ENCODE results near the gene MEX3C.

MEX3C gene

DNA sequence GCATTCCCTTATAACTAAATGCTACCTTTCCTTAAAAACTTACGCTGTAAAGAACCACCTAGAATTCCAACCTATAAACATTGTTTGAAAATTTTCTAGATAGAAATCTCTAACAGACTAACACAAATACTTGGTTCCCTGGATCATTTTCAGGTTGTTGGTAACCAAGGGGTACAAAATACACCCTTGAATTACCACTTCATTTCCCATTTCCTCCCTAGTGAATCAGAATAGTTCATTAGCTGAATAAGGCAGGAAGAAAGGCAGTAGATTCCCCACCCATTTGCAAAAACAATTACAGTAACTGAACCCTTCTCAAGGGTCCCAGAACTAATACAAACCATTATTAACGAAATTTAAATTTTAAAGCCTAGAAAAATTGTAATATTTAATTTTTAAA lies 5.5 kb downstream of the MEX3C start:
- peak overlapping the region; percentile 92 for H3K27ac ChIP-seq (ENCODE audit: low read depth, low read length, poor library complexity, severe bottlenecking)

DNA sequence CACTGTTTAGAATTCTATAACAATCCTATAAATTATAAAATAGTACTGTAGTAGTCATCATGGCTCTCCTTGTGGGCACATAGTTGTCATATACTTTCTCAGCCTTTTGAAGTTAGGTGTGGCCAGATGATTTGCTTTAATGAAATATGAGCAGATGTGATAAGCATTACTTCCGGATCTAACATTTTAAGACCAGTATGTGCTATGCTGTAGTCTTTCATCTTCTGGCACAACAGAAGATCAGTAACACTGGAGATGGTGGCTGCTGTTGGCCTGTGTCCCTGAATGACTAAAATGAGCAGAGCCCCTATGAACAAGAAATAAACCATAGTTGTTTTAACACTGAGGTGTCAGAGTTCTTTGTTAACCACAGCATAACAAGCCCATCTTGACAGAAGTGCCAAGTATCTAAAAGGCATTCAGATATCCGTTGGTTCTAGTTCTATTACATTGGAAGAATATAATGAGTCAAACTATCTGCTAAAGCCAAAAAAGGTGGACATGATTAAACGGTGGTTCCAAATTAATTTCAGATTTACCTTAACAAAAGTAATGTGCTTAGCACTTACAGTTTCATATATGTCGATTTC lies 6.3 kb downstream of the MEX3C start:
- Histone ChIP-seq H3K27ac (ENCODE audit: low read depth, low read length, poor library complexity, severe bottlenecking) (peak overlapping the region; percentile 92), H3K9ac (ENCODE audit: low read length) (peak overlapping the region; percentile 86; the same call in 1 of the 2 replicates), H3F3A (ENCODE audit: insufficient read depth, low read length) (no peaks in the 10 kb centered on the region), H2AFZ (ENCODE audit: low read length) (no peak overlapping the region), H3K9me3 (ENCODE audit: low read length) (no peaks in the 10 kb centered on the region), H3K36me3 (ENCODE audit: insufficient read depth, low read length) (peaks cover 81% of the 10 kb centered on the region), H3K9me2 (ENCODE audit: low read depth, low read length) (no peaks in the 10 kb centered on the region), H3K27me3 (ENCODE audit: insufficient read depth, low read length) (no peaks in the 10 kb centered on the region), H3K4me2 (ENCODE audit: low read length) (peak overlapping the region; percentile 88), H4K20me1 (ENCODE audit: insufficient read depth, low read length) (peaks cover under 1% of the 10 kb centered on the region; the same call in 1 of the 2 replicates), H3K79me2 (ENCODE audit: insufficient read depth, low read length) (peaks cover 100% of the 10 kb centered on the region), H3K4me3 (ENCODE audit: low read depth, low read length, poor library complexity, severe bottlenecking) (peak overlapping the region; percentile 92), H3K4me1 (ENCODE audit: insufficient read depth, low read length, severe bottlenecking) (peaks cover 87% of the 10 kb centered on the region)
- TF ChIP-seq, protein P1, sequence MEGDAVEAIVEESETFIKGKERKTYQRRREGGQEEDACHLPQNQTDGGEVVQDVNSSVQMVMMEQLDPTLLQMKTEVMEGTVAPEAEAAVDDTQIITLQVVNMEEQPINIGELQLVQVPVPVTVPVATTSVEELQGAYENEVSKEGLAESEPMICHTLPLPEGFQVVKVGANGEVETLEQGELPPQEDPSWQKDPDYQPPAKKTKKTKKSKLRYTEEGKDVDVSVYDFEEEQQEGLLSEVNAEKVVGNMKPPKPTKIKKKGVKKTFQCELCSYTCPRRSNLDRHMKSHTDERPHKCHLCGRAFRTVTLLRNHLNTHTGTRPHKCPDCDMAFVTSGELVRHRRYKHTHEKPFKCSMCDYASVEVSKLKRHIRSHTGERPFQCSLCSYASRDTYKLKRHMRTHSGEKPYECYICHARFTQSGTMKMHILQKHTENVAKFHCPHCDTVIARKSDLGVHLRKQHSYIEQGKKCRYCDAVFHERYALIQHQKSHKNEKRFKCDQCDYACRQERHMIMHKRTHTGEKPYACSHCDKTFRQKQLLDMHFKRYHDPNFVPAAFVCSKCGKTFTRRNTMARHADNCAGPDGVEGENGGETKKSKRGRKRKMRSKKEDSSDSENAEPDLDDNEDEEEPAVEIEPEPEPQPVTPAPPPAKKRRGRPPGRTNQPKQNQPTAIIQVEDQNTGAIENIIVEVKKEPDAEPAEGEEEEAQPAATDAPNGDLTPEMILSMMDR (IDR thresholded peaks at IDR 0.05; ENCODE audit: low read length): no peak
- TF ChIP-seq EZH2 (IDR thresholded peaks at IDR 0.05; ENCODE audit: borderline replicate concordance, low read length): no peak

More for the DNA sequence above, 5.5 kb downstream of the MEX3C start:
- Histone ChIP-seq H3K4me2 (ENCODE audit: low read length) (peak overlapping the region; percentile 88), H3K79me2 (ENCODE audit: insufficient read depth, low read length) (peaks cover 98% of the 10 kb centered on the region), H2AFZ (ENCODE audit: low read length) (no peak overlapping the region), H3K36me3 (ENCODE audit: insufficient read depth, low read length) (peaks cover 78% of the 10 kb centered on the region), H3F3A (ENCODE audit: insufficient read depth, low read length) (no peaks in the 10 kb centered on the region), H3K4me1 (ENCODE audit: insufficient read depth, low read length, severe bottlenecking) (peaks cover 79% of the 10 kb centered on the region), H3K9me2 (ENCODE audit: low read depth, low read length) (no peaks in the 10 kb centered on the region), H4K20me1 (ENCODE audit: insufficient read depth, low read length) (no peaks in the 10 kb centered on the region; the same call in 1 of the 2 replicates), H3K27me3 (ENCODE audit: insufficient read depth, low read length) (no peaks in the 10 kb centered on the region), H3K9me3 (ENCODE audit: low read length) (no peaks in the 10 kb centered on the region), H3K4me3 (ENCODE audit: low read depth, low read length, poor library complexity, severe bottlenecking) (peak overlapping the region; percentile 92), H3K9ac (ENCODE audit: low read length) (peak overlapping the region; percentile 86)
- TF ChIP-seq, protein P1 (IDR thresholded peaks at IDR 0.05; ENCODE audit: low read length): no peak
- no peak for TF ChIP-seq EZH2 (IDR thresholded peaks at IDR 0.05; ENCODE audit: borderline replicate concordance, low read length)

DNA sequence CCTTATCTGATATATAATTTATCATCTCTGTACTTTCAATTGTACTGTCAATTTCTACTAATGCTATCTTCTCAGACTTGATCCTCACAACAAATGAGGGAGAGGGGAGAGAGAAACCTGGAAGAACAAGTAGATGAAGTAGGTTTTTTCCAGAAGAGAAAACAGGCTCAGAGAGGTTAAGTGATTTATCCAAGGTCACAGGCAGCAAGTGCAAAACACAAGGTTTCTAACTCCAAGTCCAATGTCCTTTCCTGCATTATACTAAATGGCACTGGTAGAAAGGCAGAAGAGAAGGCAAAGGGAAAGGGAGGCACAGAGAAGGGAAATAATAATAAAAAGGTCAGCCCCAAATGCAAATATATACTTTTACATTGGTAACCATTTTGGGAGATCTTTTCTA lies 7.5 kb downstream of the MEX3C start:
- no peak overlapping the region for H3K9ac ChIP-seq (ENCODE audit: low read length)
- H4K20me1 ChIP-seq (ENCODE audit: insufficient read depth, low read length): peaks cover 4% of the 10 kb centered on the region; the same call in 1 of the 2 replicates
- no peaks in the 10 kb centered on the region for H3K27me3 ChIP-seq (ENCODE audit: insufficient read depth, low read length)
- H3K4me1 ChIP-seq (ENCODE audit: insufficient read depth, low read length, severe bottlenecking): peaks cover 88% of the 10 kb centered on the region
- TF ChIP-seq, protein P1 (IDR thresholded peaks at IDR 0.05; ENCODE audit: low read length): no peak
- TF ChIP-seq EZH2 (IDR thresholded peaks at IDR 0.05; ENCODE audit: borderline replicate concordance, low read length): no peak
- H3K9me3 ChIP-seq (ENCODE audit: low read length): no peaks in the 10 kb centered on the region
- no peaks in the 10 kb centered on the region for H3K9me2 ChIP-seq (ENCODE audit: low read depth, low read length)
- H3K27ac ChIP-seq (ENCODE audit: low read depth, low read length, poor library complexity, severe bottlenecking): no peak overlapping the region
- H3F3A ChIP-seq (ENCODE audit: insufficient read depth, low read length): no peaks in the 10 kb centered on the region
- H3K79me2 ChIP-seq (ENCODE audit: insufficient read depth, low read length): peaks cover 100% of the 10 kb centered on the region
- no peak overlapping the region for H2AFZ ChIP-seq (ENCODE audit: low read length)
- peaks cover 79% of the 10 kb centered on the region for H3K36me3 ChIP-seq (ENCODE audit: insufficient read depth, low read length)
- peak overlapping the region; percentile 88; the same call in 1 of the 2 replicates for H3K4me2 ChIP-seq (ENCODE audit: low read length)
- H3K4me3 ChIP-seq (ENCODE audit: low read depth, low read length, poor library complexity, severe bottlenecking): peak overlapping the region; percentile 15

Measured in OCI-LY1 (cell line).